NCI-H345 (cell line): Measurements from ENCODE around the gene CALML3.

Experiments used
- DNase-seq: peaks from one replicate; lab custom pipeline; 2025; lab: John Stamatoyannopoulos, UW

The CALML3 gene

DNA sequence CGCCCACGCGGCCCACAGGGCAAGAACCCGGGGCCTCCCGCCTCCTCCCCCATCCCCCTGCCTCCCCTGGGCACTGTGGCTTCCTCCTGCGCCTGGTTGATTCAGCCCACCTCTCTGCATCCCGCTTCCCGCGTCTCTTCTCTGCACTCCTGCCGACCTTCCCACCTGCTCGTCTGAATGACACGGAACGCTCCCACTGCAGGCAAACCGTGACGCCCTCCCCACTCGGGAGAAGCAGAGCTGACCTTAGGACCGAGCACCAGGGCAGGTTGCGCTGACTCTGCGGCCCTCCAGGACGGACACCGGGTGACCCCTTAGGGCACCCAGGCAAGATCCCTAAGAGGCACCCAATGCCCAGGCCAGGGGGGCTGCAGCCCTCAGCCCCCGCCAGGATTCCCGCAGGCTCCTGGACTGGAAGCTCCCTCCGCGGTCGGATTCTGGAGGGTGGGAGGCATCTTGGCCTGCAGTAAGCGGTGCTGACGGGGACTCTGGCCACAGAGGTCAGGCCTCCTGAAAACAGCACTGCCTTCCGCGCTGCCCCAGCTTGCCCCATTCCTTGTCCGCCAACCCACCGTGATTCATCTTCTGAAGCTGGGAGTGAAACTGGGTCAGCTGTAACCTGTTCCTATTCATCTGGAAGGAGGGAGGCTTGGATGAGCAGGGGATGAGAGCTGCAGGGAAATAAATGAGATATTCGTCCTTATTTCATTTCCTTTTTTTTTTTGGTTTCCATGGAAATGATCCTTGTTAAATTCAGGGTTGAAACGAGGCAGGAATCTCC, 990 bp downstream of the CALML3 start:
- no peak for DNase-seq

DNA sequence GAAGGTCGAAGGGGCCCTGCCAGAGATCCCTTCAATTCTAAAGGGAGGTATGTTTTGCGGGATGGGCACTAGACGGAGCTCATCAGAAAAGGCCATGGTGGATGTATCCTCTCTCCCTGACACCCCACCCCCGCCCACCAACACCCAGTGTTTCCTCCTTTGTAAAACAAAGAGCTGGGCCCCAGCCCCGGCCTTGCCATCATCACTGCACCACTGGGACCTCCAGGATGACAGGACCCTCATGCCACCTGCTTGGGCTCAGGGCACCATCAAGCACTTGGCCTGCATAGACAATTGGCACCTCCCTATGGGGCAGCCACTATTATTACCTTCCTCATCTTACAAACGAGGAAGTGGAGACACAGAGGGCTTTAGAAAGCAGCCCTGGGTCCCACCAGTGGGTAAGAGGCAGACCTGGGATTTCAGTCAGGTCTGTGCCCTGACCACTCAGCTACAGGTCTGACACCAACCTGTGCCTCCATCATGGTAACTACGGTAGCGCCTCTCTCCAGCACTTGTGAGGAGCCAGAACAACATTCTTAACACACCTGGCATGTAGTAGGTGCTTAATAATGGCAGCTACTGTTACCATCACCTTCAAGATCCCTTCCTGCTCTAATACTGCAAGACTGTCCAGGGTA, 2.0 kb downstream of the CALML3 start:
- no peak for DNase-seq

GRCh38 chr10:5527332-5528200, 2.8 kb downstream of the CALML3 start:
- peak; percentile 22 for DNase-seq

DNA sequence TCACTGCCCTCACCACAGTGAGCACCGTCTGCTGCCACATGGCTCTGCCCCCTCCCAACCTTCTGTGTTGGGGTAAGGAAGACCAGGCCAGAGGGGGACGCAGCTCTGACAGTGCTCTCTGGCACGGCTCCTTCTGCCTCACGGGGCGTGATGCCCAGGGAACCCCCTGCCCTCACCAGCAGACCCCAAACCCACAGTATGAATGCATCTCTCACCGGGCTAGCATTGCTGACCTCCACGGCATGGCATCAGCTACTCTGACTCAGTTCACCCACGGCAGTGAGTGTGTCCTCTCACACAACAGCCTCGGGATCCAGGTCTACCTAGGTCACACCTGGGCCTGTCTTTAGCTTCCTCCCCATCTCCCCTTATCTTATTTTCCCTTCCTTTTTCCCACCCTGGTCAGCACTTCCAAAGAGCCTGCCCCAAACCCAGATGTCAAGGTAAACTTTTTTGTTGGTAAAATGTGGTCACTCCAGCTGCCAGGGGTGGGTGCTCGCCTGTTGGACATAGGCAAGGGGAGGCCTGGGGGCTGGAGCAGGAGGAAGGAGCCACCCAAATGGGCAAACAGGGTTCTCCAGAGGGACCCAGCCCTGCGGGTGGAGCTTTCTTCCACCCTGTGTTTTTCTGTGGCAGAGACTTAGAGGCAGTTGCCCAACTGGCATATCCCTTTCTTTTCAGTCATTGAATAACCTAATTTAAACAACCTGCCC, 4.4 kb downstream of the CALML3 start:
- DNase-seq = no peak

DNA sequence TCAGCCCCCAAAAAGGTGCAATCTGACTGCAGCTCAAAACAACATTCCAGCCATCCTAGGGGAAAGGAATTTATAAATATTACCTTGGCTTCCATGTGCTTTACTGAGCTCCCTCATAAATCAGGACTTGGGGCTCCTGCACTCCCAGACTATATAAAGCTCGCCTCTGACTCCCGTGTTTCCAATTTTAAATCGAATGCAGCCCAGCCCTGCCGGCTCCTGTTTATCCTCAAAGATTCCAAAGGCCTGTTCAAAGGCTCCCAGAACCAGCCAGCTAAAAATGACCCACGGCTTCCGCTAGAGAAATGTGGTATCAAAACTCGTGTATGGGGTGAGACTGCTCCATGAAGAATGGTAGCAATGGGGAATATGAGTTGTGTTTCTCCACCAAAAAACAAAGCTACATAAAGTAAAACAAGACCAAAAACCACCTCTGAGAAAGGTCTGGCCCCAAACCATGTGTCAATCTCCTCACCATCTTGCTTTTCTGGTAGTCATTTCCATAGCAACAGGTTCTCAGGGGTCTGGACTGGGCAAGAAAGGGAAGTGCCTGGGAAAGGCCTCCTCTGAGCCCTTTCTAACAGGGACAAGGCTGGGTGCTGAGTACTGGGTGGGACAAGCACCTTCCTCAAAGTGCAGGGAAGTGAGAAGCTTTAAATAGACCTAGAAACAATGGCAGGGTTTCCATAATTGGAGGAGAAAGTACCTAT, 5.1 kb downstream of the CALML3 start:
- no peak for DNase-seq

- no peak for DNase-seq
Measured at GRCh38 chr10:5530412-5530806, 5.6 kb downstream of the CALML3 start.

- DNase-seq = no peak
Measured at GRCh38 chr10:5530846-5531557, 6.2 kb downstream of the CALML3 start.

GRCh38 chr10:5531558-5532306, 7.0 kb downstream of the CALML3 start:
- DNase-seq = no peak

DNA sequence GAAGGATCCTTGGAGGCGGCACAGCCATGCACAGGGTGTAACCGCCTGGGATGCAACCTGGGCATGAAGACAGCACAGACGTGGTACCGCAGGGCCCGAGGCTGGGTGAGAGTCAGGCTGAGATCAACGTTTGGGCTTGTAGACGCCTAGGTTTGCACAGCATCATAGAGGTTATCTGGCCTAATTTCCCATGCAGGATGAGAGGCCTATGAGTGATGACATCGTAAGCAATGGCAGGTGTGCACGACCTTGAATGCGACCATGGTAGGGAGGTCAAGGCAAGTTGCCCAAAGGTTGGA, 7.5 kb downstream of the CALML3 start:
- no peak for DNase-seq

- DNase-seq = no peak
Measured at GRCh38 chr10:5532618-5533097, 7.9 kb downstream of the CALML3 start.

GRCh38 chr10:5533098-5533731, 8.5 kb downstream of the CALML3 start:
- no peak for DNase-seq

DNA sequence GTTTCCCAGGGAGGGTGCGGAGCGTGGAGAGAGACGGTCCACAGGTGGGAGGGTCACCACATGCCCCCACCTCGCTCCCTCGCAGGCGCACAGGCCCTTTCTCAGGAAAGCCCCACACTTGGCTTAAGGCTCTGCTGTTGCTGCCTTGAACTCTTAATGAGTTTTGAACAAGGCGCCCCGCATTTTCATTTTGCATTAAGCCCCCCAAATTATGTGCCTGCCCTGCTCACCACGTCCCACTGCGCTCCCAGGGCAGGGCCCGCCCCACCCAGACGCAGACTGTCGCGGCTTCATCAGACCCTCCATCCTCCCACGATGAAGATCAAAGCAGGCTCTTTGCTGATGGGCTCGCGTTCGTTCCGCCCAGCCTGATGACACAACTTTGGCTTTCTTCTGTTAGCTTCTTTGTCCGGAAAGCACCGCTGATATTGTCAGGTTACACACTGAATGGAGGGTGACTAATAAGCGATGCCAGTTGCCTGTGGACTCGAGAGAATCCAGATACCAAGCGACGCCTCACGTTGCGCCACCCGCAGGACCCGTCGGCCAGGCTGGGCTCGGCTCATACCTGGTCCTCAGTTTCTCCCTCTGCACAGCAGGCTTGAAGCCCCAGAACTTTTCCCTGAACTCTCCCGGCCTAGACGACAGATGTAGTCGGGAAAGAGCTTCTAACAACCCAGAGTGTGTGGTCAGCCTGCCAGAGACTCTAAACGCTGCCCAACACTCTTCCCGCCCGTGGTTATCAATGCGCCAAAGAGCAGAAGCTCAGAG, 9.5 kb downstream of the CALML3 start:
- DNase-seq = no peak

GRCh38 chr10:5534880-5535856, 10.4 kb downstream of the CALML3 start:
- no peak for DNase-seq

DNA sequence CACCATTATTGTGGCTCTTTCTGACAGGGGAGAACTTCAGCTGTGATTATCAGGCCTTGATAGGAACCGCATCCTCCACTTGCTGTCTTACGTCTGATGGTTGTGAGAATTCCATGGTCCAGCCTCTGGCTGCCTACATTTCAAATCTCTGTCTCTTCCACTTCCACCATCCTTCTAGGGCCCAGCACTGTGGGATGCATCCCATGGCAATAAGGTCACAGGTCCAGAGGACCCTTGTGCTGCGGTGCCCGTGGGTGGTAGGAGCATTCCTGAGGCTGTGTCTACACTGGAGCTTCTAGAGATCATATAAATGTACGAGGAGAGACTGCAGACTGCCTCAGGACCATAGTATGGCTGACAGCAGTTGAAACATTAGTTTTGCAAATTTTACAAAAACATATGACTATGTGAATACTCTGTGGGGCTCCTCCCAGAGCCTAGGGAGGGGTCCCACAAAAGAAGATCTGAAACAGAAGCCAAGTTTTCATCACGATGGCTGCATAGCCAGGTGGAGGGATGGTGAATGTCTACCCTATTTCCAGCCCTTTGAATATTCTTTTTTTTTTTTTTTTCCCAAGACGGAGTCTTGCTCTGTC, 11.8 kb downstream of the CALML3 start:
- DNase-seq = no peak

GRCh38 chr10:5537684-5538083, 12.9 kb downstream of the CALML3 start:
- DNase-seq = no peak

- DNase-seq = no peak
Measured at GRCh38 chr10:5538446-5538845, 13.7 kb downstream of the CALML3 start.
